ENCODE data around the gene DAZAP1. TPM values are rescaled to one million over a fixed set of nuclear protein-coding genes. Genes with fewer than 3 reads are reported as not detected.

DAZAP1 gene
- total RNA-seq, 4 donors from 2014 or later = 41.5 to 75.4 (median 49.2) TPM

DNA sequence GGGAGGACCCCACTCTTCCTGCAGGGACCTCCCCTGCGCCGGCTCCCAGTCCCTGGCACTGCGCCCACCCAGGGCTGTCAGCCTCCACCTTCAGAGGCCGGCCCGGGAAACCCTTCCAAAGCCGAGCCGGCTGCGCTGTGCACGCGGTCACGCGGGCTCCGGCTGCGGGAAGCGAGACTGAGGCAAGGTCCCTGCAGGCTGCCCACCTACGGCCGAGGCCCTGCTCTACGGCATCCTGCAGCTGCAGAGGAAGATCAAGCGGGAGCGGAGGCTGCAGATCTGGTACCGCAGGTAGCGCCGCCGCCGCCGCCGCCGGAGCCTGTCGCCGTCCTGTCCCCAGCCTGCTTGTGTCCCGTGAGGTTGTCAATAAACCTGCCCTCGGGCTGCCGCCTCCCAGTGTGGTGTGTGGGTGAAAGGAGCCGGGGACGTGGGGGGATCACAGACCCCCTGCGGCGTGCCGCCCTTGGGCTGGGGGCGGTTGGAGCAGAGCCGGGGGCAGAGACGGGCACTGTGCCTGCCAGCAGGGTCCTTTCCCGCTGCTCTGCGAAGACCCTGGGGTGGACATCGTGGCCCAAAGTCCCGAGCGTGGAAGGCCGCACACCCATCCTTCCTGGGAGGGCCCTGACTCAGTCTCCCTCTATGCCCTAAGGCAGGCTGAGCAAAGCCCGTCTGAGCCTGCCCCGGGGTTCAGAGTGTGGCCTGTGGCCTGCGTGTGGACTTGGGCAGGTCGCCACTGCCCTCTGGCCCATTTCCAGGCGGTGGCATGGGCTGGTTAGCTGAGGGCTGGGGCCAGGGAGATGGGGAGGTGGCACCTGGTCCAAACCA lies 12.0 kb upstream of the DAZAP1 start:
- no peak overlapping the region for H3K4me3 ChIP-seq
- no peak for DNase-seq (ENCODE audit: low spot score in 2 of 2)
- no peak overlapping the region for H3K27ac ChIP-seq
- WGBS = 33% methylated on average over 18 of the region's 52 CpGs
- no peaks in the 10 kb centered on the region for H3K27me3 ChIP-seq
- no peaks in the 10 kb centered on the region for H3K9me3 ChIP-seq
- H3K4me1 ChIP-seq = peaks cover 45% of the 10 kb centered on the region
- TF ChIP-seq POLR2A (IDR thresholded peaks at IDR 0.05) (no peak), EP300 (IDR thresholded peaks at IDR 0.05) (no peak), CTCF (IDR thresholded peaks at IDR 0.05) (no peak), POLR2AphosphoS5 (IDR thresholded peaks at IDR 0.05) (no peak)
- peaks cover 38% of the 10 kb centered on the region for H3K36me3 ChIP-seq

GRCh38 chr19:1396019-1396767 lies 11.2 kb upstream of the DAZAP1 start:
- H3K27ac ChIP-seq = no peak overlapping the region
- TF ChIP-seq CTCF (IDR thresholded peaks at IDR 0.05) (no peak), POLR2AphosphoS5 (IDR thresholded peaks at IDR 0.05) (no peak), EP300 (IDR thresholded peaks at IDR 0.05) (no peak), POLR2A (IDR thresholded peaks at IDR 0.05) (no peak)
- H3K4me1 ChIP-seq = peaks cover 53% of the 10 kb centered on the region
- 31% methylated on average over 12 of the region's 25 CpGs for WGBS
- H3K36me3 ChIP-seq = peaks cover 30% of the 10 kb centered on the region
- H3K9me3 ChIP-seq = no peaks in the 10 kb centered on the region
- no peak overlapping the region for H3K4me3 ChIP-seq
- H3K27me3 ChIP-seq = no peaks in the 10 kb centered on the region
- DNase-seq (ENCODE audit: low spot score in 2 of 2) = no peak

DNA sequence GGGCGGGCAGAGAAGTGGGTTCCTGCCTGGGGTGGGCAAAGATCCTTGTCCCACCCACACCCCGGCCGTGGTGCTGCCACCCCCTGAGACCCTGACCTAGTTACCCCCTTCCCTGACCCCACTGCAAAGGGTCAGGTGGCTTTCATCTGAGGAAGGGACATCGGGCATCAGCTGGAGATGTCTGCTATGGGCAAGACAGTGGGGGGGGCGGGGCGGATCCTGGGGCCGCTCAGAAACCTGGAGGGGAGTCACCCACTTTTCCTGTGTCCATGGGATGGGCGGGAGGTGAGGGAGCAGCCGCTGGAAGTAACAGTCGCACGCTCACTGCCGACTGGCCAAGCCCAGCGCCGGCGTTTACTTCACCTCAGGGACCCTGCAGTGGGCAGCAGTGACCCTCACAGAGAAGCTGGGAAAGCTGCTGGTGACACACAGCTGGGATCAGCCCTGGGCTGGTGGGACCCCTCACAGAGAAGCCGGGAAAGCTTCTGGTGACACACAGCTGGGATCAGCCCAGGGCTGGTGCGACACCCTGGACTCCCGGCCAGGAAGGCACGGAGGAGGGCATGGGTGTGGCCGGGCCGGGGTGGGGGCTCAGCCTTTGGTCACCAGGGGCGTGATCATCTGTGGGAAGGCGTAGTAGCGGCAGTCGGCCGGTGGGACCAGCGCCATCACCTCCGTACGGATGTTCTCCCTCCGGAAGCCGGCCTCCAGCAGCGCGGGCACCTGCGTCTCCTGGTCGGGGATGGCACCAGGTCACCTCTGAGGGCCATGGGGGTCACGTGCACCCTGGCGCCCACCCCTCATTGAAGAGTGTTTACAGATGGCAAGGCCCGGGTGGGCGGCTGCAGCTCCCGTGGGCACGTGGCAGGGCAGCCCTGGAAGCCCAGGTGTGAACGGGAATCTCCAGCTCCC lies 10.4 kb upstream of the DAZAP1 start:
- Histone ChIP-seq H3K36me3 (peaks cover 22% of the 10 kb centered on the region), H3K4me1 (peaks cover 61% of the 10 kb centered on the region), H3K27ac (no peak overlapping the region), H3K9me3 (no peaks in the 10 kb centered on the region), H3K27me3 (no peaks in the 10 kb centered on the region), H3K4me3 (no peak overlapping the region)
- no peak for DNase-seq (ENCODE audit: low spot score in 2 of 2)
- WGBS = 0% methylated on average over 1 of the region's 42 CpGs
- TF ChIP-seq POLR2A (IDR thresholded peaks at IDR 0.05) = no peak
- no peak for TF ChIP-seq CTCF (IDR thresholded peaks at IDR 0.05)
- TF ChIP-seq POLR2AphosphoS5 (IDR thresholded peaks at IDR 0.05) = no peak
- no peak for TF ChIP-seq EP300 (IDR thresholded peaks at IDR 0.05)

- no peak for DNase-seq (ENCODE audit: low spot score in 2 of 2)
- no peak overlapping the region for H3K4me3 ChIP-seq
- H3K36me3 ChIP-seq = peaks cover 14% of the 10 kb centered on the region
- peaks cover 69% of the 10 kb centered on the region for H3K4me1 ChIP-seq
- WGBS = 95% methylated on average over 7 of the region's 9 CpGs
- H3K27ac ChIP-seq = no peak overlapping the region
- no peaks in the 10 kb centered on the region for H3K9me3 ChIP-seq
- H3K27me3 ChIP-seq = no peaks in the 10 kb centered on the region
- TF ChIP-seq POLR2A (IDR thresholded peaks at IDR 0.05) (no peak), POLR2AphosphoS5 (IDR thresholded peaks at IDR 0.05) (no peak), EP300 (IDR thresholded peaks at IDR 0.05) (no peak), CTCF (IDR thresholded peaks at IDR 0.05) (no peak)
Observed at GRCh38 chr19:1397838-1398237, 9.5 kb upstream of the DAZAP1 start.

All from suprapubic skin (tissue), 4 donors.